Neural cell (in vitro differentiated cells): ENCODE data around the gene PBRM1. TPM values are rescaled to one million over a fixed set of nuclear protein-coding genes. Genes with fewer than 3 reads are reported as not detected.

Experiments
- H2AFZ ChIP-seq: fragments of 200-600, 300-800 bp; sonication (generic), shearing (Covaris generic); 2 replicates; pipeline ENCODE4 v1.6.0; 2014; ENCODE audit warnings: low read depth, mild to moderate bottlenecking, antibody characterized with exemption, low read length, moderate library complexity
- H3F3A ChIP-seq: fragments of 200-600 bp; shearing (Covaris generic); 2 replicates; pipeline ENCODE4 v1.6.1; 2016; ENCODE audit warnings: mild to moderate bottlenecking, moderate library complexity, mixed read lengths, antibody characterized with exemption, low read length; ENCODE audit not compliant: insufficient read depth, poor library complexity, severe bottlenecking
- H3K27ac ChIP-seq: fragments of 200-600, 300-800 bp; sonication (generic), shearing (Covaris generic); 2 replicates; pipeline ENCODE4 v1.5.1; 2014; ENCODE audit warnings: mild to moderate bottlenecking, low read length, moderate library complexity
- H3K27me3 ChIP-seq: fragments of 300-800, 200-600 bp; sonication (generic), shearing (Covaris generic); 2 replicates; pipeline ENCODE4 v1.6.0; 2014; ENCODE audit warnings: mild to moderate bottlenecking, low read depth, low read length, moderate library complexity; ENCODE audit not compliant: insufficient read depth
- H3K36me3 ChIP-seq: fragments of 300-800, 200-600 bp; sonication (generic), shearing (Covaris generic); 2 replicates; pipeline ENCODE4 v1.5.1; 2014; ENCODE audit warnings: mild to moderate bottlenecking, antibody characterized with exemption, low read length, moderate library complexity; ENCODE audit not compliant: insufficient read depth
- H3K4me2 ChIP-seq: fragments of 300-800, 200-600 bp; sonication (generic), shearing (Covaris generic); 2 replicates; pipeline ENCODE4 v1.6.0; 2014; ENCODE audit warnings: mild to moderate bottlenecking, low read length
- H3K4me3 ChIP-seq: fragments of 300-800, 200-600 bp; sonication (generic), shearing (Covaris generic); 2 replicates; pipeline ENCODE4 v1.5.1; 2014; ENCODE audit warnings: mild to moderate bottlenecking, low read length, moderate library complexity
- H3K79me2 ChIP-seq: fragments of 200-600 bp; shearing (Covaris generic); replicated peaks from 2 replicates; pipeline ENCODE4 v1.6.0; 2014; ENCODE audit warnings: mild to moderate bottlenecking, low read length, moderate library complexity; ENCODE audit not compliant: insufficient read depth
- H3K9ac ChIP-seq: fragments of 300-800, 200-600 bp; sonication (generic), shearing (Covaris generic); 2 replicates; pipeline ENCODE4 v1.6.1; 2016; ENCODE audit warnings: mild to moderate bottlenecking, low read length, mixed read lengths
- H3K9me2 ChIP-seq: fragments of 200-600 bp; shearing (Covaris generic); 2 replicates; pipeline ENCODE4 v1.6.1; 2016; ENCODE audit warnings: mild to moderate bottlenecking, low read length, mixed read lengths; ENCODE audit not compliant: insufficient read depth
- H3K9me3 ChIP-seq: fragments of 200-600, 300-800 bp; sonication (generic), shearing (Covaris generic); 2 replicates; pipeline ENCODE4 v1.6.1; 2016; ENCODE audit warnings: mild to moderate bottlenecking, mixed run types, low read length, moderate library complexity, mixed read lengths
- H4K20me1 ChIP-seq: fragments of 200-600 bp; shearing (Covaris generic); 2 replicates; pipeline ENCODE4 v1.6.1; 2016; ENCODE audit warnings: mild to moderate bottlenecking, mixed run types; ENCODE audit not compliant: insufficient read depth
- EP300 ChIP-seq: fragments of 450-650 bp; conservative IDR thresholded peaks from 2 replicates; pipeline ENCODE4 v1.6.1; 2014; ENCODE audit warnings: antibody characterized with exemption, mild to moderate bottlenecking, moderate library complexity; ENCODE audit not compliant: poor library complexity, severe bottlenecking
- EZH2 ChIP-seq: fragments of 200-600, 300-800 bp; shearing (Covaris generic), sonication (generic); IDR thresholded peaks from 2 replicates; pipeline ENCODE4 v1.6.1; 2014; ENCODE audit warnings: antibody characterized with exemption, low read length, borderline replicate concordance, mild to moderate bottlenecking; ENCODE audit not compliant: insufficient read depth, poor library complexity, severe bottlenecking
- MXI1 ChIP-seq: fragments of 450-650 bp; conservative IDR thresholded peaks from 2 replicates; pipeline ENCODE4 v1.6.1; 2014; ENCODE audit warnings: antibody characterized with exemption, mild to moderate bottlenecking; ENCODE audit not compliant: poor library complexity, severe bottlenecking
- POLR2AphosphoS5 ChIP-seq: IDR thresholded peaks from 2 replicates; pipeline ENCODE4 v1.6.1; 2012
- RAD21 ChIP-seq: fragments of 450-650 bp; conservative IDR thresholded peaks from 2 replicates; pipeline ENCODE4 v1.6.1; 2014; ENCODE audit warnings: antibody characterized with exemption, mild to moderate bottlenecking, moderate library complexity
- SMC3 ChIP-seq: fragments of 450-650 bp; conservative IDR thresholded peaks from 2 replicates; pipeline ENCODE4 v1.6.1; 2014; ENCODE audit warnings: antibody characterized with exemption, mild to moderate bottlenecking, moderate library complexity; ENCODE audit not compliant: poor library complexity
- TAF1 ChIP-seq: IDR thresholded peaks from 2 replicates; pipeline ENCODE4 v1.6.1; 2012; ENCODE audit warnings: low read depth
- polyA plus RNA-seq: library from polyadenylated mRNA; depleted of rRNA; stranded (reverse); fragments of >200 nt; gene quantifications from 2 replicates; pipeline ENCODE4 v1.2.3, GENCODE V29; 2014
- TF ChIP-seq, protein P1 (sequence below): IDR thresholded peaks from 2 replicates; pipeline ENCODE4 v1.6.1; 2012; ENCODE audit warnings: borderline replicate concordance
- TF ChIP-seq, protein P2 (sequence below): fragments of 450-650 bp; IDR thresholded peaks from 2 replicates; pipeline ENCODE4 v1.5.1; 2014; ENCODE audit warnings: antibody characterized with exemption, mild to moderate bottlenecking, moderate library complexity; ENCODE audit not compliant: poor library complexity, severe bottlenecking

The PBRM1 gene
- polyA plus RNA-seq, 1 donor from 2014 or later, result 66.6 TPM

DNA sequence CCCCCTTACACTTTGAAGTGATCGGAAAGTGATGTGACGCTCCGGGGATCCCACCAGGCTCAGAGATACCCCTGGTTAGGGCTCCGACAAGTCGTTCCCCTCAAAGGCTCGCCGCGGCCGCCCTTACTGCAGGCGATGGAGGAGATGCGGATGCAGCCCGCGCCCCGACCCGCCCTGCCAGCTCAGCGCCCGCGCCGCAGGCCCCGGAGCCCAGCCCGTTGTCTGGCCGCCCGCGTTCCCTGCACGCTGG, 19.6 kb upstream of the PBRM1 start:
- peak overlapping the region; percentile 95 for H3K9ac ChIP-seq
- no peaks in the 10 kb centered on the region for H3K9me2 ChIP-seq
- peak overlapping the region; percentile 86 for H3K27ac ChIP-seq
- H3K36me3 ChIP-seq, result no peaks in the 10 kb centered on the region
- no peaks in the 10 kb centered on the region for H4K20me1 ChIP-seq
- peaks cover 6% of the 10 kb centered on the region for H3F3A ChIP-seq
- no peaks in the 10 kb centered on the region for H3K9me3 ChIP-seq
- H3K27me3 ChIP-seq, result no peaks in the 10 kb centered on the region
- H3K4me3 ChIP-seq, result peak overlapping the region; percentile 99
- H3K79me2 ChIP-seq, result peaks cover 56% of the 10 kb centered on the region
- H2AFZ ChIP-seq, result peak overlapping the region; percentile 60
- H3K4me2 ChIP-seq, result peak overlapping the region; percentile 71
- TF ChIP-seq POLR2AphosphoS5, result no peak
- TF ChIP-seq, protein P1, sequence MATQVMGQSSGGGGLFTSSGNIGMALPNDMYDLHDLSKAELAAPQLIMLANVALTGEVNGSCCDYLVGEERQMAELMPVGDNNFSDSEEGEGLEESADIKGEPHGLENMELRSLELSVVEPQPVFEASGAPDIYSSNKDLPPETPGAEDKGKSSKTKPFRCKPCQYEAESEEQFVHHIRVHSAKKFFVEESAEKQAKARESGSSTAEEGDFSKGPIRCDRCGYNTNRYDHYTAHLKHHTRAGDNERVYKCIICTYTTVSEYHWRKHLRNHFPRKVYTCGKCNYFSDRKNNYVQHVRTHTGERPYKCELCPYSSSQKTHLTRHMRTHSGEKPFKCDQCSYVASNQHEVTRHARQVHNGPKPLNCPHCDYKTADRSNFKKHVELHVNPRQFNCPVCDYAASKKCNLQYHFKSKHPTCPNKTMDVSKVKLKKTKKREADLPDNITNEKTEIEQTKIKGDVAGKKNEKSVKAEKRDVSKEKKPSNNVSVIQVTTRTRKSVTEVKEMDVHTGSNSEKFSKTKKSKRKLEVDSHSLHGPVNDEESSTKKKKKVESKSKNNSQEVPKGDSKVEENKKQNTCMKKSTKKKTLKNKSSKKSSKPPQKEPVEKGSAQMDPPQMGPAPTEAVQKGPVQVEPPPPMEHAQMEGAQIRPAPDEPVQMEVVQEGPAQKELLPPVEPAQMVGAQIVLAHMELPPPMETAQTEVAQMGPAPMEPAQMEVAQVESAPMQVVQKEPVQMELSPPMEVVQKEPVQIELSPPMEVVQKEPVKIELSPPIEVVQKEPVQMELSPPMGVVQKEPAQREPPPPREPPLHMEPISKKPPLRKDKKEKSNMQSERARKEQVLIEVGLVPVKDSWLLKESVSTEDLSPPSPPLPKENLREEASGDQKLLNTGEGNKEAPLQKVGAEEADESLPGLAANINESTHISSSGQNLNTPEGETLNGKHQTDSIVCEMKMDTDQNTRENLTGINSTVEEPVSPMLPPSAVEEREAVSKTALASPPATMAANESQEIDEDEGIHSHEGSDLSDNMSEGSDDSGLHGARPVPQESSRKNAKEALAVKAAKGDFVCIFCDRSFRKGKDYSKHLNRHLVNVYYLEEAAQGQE, result peak; percentile 13

DNA sequence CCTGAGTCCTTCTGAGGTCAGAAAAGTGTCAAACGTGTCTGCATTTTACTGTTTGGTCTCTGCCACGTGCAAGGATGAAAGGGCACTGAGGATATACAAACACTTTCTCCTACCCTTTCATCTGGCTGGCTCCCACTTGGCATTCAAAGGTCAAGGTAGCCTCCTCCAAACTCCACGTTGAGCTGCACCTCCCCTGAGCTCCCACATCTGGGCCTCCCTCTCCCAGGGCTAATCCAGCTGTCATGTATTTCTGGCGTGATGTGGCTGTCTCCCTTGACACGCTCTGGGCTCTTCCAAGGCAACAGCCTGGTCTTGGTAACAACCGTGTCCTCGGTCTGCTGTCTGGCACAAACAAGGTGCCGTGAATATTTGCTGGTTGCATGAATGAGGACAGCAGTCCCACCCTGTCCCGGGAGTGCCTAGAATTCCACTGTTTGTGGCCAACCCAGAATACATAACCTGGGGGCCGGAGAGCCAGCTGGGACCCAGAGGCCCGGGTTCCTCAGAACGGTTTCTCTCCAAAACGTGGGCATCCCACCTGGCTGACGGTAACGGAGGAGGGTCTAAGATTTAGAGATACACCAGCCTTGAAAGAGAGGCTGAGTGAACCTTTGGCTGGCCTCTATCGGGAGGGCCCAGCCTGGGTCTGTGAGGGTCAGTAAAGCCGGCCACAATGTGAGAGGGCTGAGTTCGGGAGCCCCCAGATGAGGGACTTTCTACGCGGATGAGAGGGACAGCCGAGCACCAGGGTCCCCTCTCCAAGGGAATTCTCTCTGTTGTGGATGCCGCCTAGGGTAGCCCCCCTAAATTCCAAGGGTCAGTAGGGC, 19.1 kb upstream of the PBRM1 start:
- Histone ChIP-seq H4K20me1 (no peaks in the 10 kb centered on the region), H3K4me2 (peak overlapping the region; percentile 71)
- TF ChIP-seq, protein P2, sequence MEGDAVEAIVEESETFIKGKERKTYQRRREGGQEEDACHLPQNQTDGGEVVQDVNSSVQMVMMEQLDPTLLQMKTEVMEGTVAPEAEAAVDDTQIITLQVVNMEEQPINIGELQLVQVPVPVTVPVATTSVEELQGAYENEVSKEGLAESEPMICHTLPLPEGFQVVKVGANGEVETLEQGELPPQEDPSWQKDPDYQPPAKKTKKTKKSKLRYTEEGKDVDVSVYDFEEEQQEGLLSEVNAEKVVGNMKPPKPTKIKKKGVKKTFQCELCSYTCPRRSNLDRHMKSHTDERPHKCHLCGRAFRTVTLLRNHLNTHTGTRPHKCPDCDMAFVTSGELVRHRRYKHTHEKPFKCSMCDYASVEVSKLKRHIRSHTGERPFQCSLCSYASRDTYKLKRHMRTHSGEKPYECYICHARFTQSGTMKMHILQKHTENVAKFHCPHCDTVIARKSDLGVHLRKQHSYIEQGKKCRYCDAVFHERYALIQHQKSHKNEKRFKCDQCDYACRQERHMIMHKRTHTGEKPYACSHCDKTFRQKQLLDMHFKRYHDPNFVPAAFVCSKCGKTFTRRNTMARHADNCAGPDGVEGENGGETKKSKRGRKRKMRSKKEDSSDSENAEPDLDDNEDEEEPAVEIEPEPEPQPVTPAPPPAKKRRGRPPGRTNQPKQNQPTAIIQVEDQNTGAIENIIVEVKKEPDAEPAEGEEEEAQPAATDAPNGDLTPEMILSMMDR, result no peak
- TF ChIP-seq POLR2AphosphoS5, result no peak
- no peak for TF ChIP-seq RAD21
- peak; percentile 21 for TF ChIP-seq MXI1

DNA sequence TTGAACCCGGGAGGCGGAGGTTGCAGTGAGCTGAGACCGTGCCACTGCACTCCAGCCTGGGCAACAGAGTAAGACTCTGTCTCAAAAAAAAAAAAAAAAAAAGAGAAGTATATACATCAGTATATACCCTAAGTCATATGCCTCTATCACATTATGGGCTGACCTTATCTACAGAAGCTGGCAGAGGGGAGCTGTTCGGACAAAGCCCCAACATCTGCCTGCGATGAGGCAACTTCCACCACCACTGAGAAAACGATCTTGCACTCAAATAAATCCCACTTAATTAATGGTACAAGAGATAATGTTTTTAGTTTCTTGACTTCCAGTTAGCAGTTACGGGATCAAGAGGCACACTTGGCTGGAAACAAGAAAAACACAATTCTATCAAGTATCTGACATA, 17.6 kb upstream of the PBRM1 start:
- no peak overlapping the region for H2AFZ ChIP-seq
- H3K27me3 ChIP-seq, result no peaks in the 10 kb centered on the region
- peaks cover 60% of the 10 kb centered on the region for H3K79me2 ChIP-seq
- H3K9me2 ChIP-seq, result no peaks in the 10 kb centered on the region
- no peaks in the 10 kb centered on the region for H3K36me3 ChIP-seq
- TF ChIP-seq MXI1, result no peak
- TF ChIP-seq, protein P1, result no peak
- no peak for TF ChIP-seq SMC3
- TF ChIP-seq RAD21, result no peak
- TF ChIP-seq POLR2AphosphoS5, result no peak
- TF ChIP-seq EZH2, result no peak
- TF ChIP-seq, protein P2, result no peak
- no peak for TF ChIP-seq TAF1
- no peak for TF ChIP-seq EP300
- no peaks in the 10 kb centered on the region for H3K9me3 ChIP-seq
- H3K27ac ChIP-seq, result no peak overlapping the region
- H3K4me3 ChIP-seq, result peak overlapping the region; percentile 99
- no peak overlapping the region for H3K4me2 ChIP-seq
- H4K20me1 ChIP-seq, result no peaks in the 10 kb centered on the region
- no peak overlapping the region for H3K9ac ChIP-seq
- H3F3A ChIP-seq, result peaks cover 6% of the 10 kb centered on the region

More for the DNA sequence above, 19.1 kb upstream of the PBRM1 start:
- H3K79me2 ChIP-seq, result peaks cover 57% of the 10 kb centered on the region
- H3K9me2 ChIP-seq, result no peaks in the 10 kb centered on the region
- peak overlapping the region; percentile 99 for H3K4me3 ChIP-seq
- peak overlapping the region; percentile 60 for H2AFZ ChIP-seq
- peak overlapping the region; percentile 95 for H3K9ac ChIP-seq
- H3K9me3 ChIP-seq, result no peaks in the 10 kb centered on the region
- H3K27ac ChIP-seq, result peak overlapping the region; percentile 86
- H3F3A ChIP-seq, result peaks cover 6% of the 10 kb centered on the region
- no peaks in the 10 kb centered on the region for H3K27me3 ChIP-seq
- H3K36me3 ChIP-seq, result no peaks in the 10 kb centered on the region
